CD4-positive, alpha-beta T cell treated with Interleukin-4 for 1 hour (primary cell): ENCODE measurements around the gene WNK1.
A peak's percentile ranks its signal among the peaks of the same experiment; 100 is the strongest.
"Not testable (repeated sequence)": the region's sequence is repeated elsewhere in the genome, so short reads cannot be mapped to it uniquely, and the experiment has no call there.

ENCODE experiments used
- DNase-seq, 2 donors: peaks; one replicate each; pipeline ENCODE4 v3.0.0-alpha.2; 2020 to 2022

The WNK1 gene

DNA sequence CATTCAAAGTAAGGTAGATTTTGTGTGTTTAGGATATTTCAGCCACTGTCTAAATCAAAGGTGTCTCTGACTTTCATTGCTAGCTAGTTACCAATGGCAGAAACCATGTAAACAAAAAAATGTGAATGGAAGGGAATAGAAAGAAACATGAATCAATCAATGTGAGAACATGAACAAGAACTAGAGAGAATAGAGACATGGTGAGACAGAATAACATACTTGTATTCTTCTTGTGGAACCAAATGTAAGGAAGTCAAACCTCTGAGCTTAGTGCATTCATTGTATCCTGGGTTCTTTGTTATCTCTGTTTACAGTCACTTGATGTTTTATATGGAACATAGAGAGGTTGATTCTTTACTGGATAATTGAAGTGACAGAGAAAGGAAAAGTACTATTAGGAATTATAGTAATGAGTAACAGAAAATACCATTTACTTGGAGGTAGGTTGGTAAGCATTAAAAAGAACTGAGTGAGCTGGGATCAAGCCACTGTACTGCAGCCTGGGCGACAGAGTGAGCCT, 2.6 kb upstream of the WNK1 start:
- no peak for DNase-seq

DNA sequence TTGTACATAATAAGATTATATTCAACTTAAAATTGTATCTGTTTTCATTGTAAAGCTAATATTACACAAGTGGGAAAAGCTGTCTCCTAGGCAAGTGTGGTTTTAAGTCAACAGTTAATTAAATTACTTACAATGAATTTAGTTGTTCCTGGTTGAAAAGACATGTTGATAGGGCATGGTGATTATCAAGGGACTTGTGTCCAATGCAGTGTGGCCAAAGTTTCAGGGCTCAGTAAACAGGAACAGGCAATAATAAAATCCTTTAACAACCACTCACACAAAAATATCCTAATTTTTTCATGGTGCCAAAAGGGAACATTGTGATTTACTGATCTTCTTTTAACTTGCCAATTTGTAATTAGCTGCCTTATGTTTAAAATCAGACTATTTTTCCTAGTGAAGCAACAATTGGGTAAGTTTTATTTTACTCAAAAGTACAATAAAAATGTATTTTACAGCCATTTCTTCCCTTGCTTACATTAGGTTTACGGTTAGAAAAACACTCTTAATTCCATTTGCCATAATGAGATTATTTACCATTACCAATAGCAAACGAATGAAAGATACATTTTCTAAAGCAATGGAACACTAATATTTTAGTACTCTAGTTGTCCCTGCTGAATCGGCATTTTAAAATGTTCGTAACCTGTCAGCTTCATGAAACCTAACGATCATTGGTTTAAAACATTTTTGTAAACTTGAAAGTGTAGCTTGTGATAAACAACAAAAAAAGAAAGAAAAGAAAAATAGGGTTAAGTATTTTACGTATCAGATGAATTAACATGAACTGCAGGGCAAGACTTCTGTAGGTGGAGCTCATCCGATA, 1.8 kb upstream of the WNK1 start:
- DNase-seq: no peak

DNA sequence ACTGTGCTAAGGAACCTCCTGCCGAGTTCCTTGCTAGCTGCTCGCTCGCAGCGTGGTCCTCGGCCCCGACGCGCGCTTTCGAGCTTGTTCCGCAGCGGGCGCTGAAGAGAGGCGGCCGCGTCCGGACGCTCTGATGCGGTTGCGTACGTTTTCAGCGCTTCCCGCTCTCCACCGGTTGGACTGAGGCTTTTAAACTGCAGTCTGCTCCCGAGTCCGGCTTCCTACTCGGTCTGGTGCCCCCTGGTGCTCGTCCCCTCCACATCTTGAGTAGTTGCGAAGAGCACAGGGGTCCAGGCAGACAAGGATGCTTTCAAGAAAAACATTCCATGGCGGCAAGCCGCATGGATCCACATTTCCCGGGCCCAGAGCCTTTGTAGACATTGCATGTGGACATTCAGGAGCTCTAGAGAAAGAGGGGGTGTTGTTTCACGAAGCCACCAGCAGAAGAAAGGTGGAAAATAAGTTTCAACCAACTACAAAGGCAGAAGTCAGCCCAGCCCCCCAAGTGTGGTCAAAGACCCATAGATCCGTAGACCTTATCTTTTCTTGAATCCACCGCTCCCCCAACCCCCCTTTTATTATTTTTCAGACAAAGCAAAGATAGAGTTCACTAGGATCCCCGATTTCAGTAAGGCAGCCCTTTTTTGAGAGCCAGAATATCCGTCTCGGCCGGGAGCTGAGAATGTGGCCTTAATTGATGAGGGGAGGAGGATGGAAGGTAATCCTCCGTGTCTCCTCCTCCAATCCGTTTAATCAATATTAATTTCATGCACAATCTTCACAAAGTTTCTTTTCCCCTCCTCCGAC, 984 bp upstream of the WNK1 start:
- DNase-seq: peak; percentile 88 to 90

DNA sequence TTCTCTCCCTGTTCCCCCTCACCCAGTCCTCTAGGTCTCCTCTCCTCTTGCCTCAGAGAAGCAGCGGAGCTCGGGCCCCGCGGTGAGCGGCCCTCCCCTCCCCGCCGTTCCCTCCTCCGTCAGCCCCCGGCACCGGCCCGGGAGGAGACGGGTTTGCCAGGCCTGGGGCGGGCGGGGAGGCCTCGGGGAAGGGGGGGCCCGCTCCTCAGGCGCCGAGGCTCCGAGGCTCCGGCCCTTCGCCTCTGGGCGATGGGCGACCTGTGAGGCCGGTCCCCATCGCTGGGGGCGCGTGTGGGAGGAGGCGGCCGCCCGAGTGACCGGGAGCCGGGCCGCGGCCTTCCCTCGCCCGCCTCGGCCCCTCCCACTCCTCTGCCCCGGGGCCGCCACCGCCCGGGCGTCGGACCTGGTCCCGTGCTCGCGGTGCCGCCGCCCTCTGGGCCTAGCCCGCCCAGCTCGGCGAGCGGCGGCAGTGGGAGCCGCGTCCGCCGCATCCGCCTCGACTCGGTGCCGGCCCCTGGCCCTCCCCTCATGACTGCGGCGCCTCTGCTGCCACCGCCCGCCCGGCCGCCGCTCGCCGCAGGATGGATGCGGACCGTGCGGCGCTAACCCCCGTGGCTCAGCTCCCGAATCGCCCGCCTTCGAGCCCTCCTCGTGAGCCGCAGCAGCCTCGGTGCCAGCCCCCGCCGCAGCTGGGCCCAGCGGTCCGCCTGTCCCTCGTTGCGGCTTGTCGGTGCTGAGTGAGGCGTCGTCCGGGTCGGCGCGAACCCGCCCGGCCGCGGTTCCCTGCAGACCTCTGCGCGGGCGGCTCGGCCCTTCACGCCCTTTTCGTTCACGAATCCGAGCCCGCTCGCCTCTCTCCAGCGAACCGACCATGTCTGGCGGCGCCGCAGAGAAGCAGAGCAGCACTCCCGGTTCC, 574 bp downstream of the WNK1 start:
- DNase-seq: no peak

DNA sequence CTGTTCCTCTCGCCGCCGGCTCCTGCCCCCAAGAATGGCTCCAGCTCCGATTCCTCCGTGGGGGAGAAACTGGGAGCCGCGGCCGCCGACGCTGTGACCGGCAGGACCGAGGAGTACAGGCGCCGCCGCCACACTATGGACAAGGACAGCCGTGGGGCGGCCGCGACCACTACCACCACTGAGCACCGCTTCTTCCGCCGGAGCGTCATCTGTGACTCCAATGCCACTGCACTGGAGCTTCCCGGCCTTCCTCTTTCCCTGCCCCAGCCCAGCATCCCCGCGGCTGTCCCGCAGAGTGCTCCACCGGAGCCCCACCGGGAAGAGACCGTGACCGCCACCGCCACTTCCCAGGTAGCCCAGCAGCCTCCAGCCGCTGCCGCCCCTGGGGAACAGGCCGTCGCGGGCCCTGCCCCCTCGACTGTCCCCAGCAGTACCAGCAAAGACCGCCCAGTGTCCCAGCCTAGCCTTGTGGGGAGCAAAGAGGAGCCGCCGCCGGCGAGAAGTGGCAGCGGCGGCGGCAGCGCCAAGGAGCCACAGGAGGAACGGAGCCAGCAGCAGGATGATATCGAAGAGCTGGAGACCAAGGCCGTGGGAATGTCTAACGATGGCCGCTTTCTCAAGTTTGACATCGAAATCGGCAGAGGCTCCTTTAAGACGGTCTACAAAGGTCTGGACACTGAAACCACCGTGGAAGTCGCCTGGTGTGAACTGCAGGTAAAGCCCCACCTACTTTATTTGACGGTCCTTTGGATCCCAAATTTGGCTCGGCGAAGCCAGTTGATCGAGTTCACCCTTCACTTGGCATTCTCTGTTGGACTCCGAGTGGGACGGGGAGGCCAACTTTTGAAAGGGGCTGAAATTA, 1.5 kb downstream of the WNK1 start:
- peak; percentile 49 to 55 for DNase-seq

DNA sequence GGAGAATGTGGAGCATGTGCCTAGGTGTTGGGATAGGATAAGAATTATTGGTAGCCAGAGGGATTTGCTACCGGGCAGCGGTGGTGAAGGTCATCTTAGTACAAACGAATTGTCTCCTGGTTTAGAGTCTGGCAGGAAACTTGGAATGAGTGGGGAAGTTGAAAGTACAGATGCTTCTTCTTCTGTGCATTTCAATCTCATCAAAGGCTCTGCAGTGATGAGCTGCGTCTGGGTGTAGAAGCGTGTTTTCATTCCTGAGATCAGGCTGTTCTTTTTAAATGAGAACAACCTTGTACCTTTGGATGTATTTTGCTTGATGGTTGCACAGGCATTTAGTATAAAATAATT, 2.1 kb downstream of the WNK1 start:
- DNase-seq: no peak

GRCh38 chr12:754851-755562, 2.6 kb downstream of the WNK1 start:
- peak; percentile 26 to 79 for DNase-seq

- DNase-seq: peak in 1 of 2 donors; percentile 36
These were observed 7.2 kb downstream of the WNK1 start for GRCh38 chr12:759628-760027.

DNA sequence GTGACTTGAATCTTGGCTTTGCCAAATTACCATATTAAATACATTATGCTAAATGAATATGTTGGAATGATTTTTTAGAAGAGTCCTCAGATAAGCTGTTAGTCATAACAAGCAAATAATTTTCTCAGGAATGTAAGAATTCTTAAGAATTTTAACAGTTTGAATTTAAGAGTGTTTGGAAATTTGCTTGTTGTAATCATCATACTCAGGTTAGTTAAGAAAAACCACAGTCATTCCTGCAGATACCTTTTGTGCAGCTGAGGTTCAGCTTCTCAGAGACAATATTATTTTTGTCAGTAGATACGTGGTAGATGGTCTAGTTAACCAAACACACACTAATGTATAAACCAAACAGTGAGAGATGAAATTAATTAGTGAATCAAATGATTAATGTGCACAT, 8.9 kb downstream of the WNK1 start:
- DNase-seq: peak in 1 of 2 donors; percentile 50

DNA sequence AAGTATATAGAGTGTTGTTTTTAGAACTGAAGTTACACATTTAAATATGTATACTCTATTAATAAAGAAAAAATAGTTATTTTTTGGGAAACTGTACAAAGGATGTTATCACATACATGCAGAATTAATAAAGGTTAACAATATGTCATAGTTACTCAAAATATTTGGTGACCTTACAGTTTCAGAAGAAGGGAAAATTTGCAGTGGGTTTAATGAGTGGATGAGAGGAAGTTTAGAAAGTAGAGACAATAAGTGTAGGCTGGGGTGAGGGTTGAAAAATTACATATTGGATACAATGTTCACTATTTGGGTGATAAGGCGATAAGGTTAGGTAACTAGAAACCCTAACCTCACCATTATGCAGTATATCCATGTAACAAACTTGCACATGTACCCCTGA, 13.5 kb downstream of the WNK1 start:
- DNase-seq: no peak

- no peak for DNase-seq
These were observed 16.1 kb downstream of the WNK1 start for GRCh38 chr12:768434-768833.

DNA sequence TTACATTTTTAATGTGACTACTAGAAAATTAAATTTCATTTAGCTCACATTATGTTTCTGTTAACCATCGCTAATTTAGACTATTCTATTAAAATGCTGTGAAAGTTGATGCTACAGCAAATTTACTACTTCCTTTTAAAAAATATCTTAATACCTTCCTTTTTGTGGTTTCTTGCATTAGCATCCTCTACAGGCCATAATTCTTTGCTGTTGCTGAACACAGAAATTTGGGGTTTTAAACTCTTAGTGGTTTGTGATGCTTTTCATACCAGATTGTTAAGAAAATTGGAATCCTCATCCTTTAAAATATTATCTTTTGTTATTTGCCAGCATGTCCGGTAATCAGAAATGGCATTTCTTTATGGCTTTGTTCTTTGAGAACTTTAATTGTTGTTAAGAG, 18.1 kb downstream of the WNK1 start:
- DNase-seq: no peak

DNA sequence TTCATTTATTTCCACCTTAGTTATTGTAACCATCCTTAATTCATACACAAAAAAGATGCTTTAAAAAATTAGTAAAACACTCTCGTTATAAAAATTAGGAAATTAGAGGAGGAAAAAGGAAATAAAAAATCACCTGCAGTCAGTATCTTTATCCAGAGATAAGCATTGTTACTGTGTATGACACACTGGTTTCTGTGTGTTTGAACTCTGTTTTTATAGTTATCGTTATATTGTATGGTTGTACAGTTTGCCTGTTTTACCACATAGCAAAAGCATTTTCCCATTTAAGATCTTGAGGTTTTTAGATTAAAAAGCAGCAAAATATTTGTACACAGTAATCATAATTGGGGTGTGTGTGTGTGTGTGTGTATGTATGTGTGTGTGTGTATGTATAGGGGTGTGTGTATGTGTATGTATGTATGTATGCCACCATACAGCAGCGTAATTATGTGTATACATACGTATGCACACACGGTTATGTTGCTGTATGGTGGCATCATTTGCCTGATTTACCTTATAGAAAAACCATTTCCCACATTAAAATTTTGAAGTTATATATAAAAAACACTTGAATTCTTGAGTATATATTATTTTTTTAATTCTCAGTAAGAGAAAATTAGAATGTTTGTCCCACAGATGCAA, 19.8 kb downstream of the WNK1 start:
- no peak for DNase-seq

- no peak for DNase-seq
These were observed 21.8 kb downstream of the WNK1 start for GRCh38 chr12:774051-774614.

GRCh38 chr12:775973-776771, 23.8 kb downstream of the WNK1 start:
- not testable (repeated sequence) for DNase-seq

GRCh38 chr12:776772-777373, 24.5 kb downstream of the WNK1 start:
- DNase-seq: not testable (repeated sequence)

- no peak for DNase-seq
These were observed 25.2 kb downstream of the WNK1 start for GRCh38 chr12:777550-778047.

GRCh38 chr12:778615-779014, 26.2 kb downstream of the WNK1 start:
- no peak for DNase-seq
